ENCODE data around the gene VPS18. TPM values are rescaled to one million over a fixed set of nuclear protein-coding genes. Genes with fewer than 3 reads are reported as not detected.

Gene VPS18
- total RNA-seq, 2 donors from 2014 or later: 18.3 to 19.2 TPM

- Histone ChIP-seq H3K27me3 (no peaks in the 10 kb centered on the region), H3K9me3 (no peaks in the 10 kb centered on the region), H3K27ac (peak overlapping the region; percentile 77), H3K36me3 (no peaks in the 10 kb centered on the region), H3K4me3 (peak overlapping the region; percentile 53), H3K9ac (ENCODE audit: low read depth in 2 of 2, low read length in 2 of 2) (peak overlapping the region; percentile 85 to 87), H3K4me1 (no peaks in the 10 kb centered on the region)
- peak; percentile 81 for DNase-seq
- intact Hi-C loops (cut with DNase I): loop anchor here (5.0 kb wide), 2 partner anchors 34 to 71 kb away; no protein-coding TSS in a partner anchor
- TF ChIP-seq CTCF (IDR thresholded peaks at IDR 0.05): no peak
These were observed 47.5 kb downstream of the VPS18 start for GRCh38 chr15:40941528-40942336.

- TF ChIP-seq CTCF (IDR thresholded peaks at IDR 0.05): no peak
- H3K27ac ChIP-seq: peak overlapping the region; percentile 77
- no peaks in the 10 kb centered on the region for H3K36me3 ChIP-seq
- H3K4me3 ChIP-seq: peak overlapping the region; percentile 53
- no peaks in the 10 kb centered on the region for H3K27me3 ChIP-seq
- intact Hi-C loops (cut with DNase I): loop anchor here (5.0 kb wide), 2 partner anchors 35 to 70 kb away; no protein-coding TSS in a partner anchor
- peak overlapping the region; percentile 74 to 87 for H3K9ac ChIP-seq (ENCODE audit: low read depth in 2 of 2, low read length in 2 of 2)
- H3K4me1 ChIP-seq: no peaks in the 10 kb centered on the region
- no peaks in the 10 kb centered on the region for H3K9me3 ChIP-seq
- no peak for DNase-seq
These were observed 48.1 kb downstream of the VPS18 start for GRCh38 chr15:40942337-40942854.

- intact Hi-C loops (cut with DNase I): loop anchor here (5.0 kb wide), 2 partner anchors 36 to 69 kb away; no protein-coding TSS in a partner anchor
These were observed 48.6 kb downstream of the VPS18 start for GRCh38 chr15:40942878-40943277.

GRCh38 chr15:40943764-40944365 is 49.6 kb downstream of the VPS18 start:
- no peak for TF ChIP-seq CTCF (IDR thresholded peaks at IDR 0.05)
- Histone ChIP-seq H3K9ac (ENCODE audit: low read depth in 2 of 2, low read length in 2 of 2) (no peak overlapping the region), H3K4me1 (no peaks in the 10 kb centered on the region), H3K27me3 (no peaks in the 10 kb centered on the region), H3K27ac (no peak overlapping the region), H3K9me3 (no peaks in the 10 kb centered on the region), H3K4me3 (no peak overlapping the region), H3K36me3 (no peaks in the 10 kb centered on the region)
- intact Hi-C loops (cut with DNase I): loop anchor here (5.0 kb wide), 2 partner anchors 37 to 68 kb away; no protein-coding TSS in a partner anchor
- no peak for DNase-seq

More at GRCh38 chr15:40942878-40943277, 48.6 kb downstream of the VPS18 start:
- Histone ChIP-seq H3K27me3 (no peaks in the 10 kb centered on the region), H3K9ac (ENCODE audit: low read depth in 2 of 2, low read length in 2 of 2) (peak overlapping the region in 1 of 2 donors; percentile 74), H3K4me1 (no peaks in the 10 kb centered on the region), H3K9me3 (no peaks in the 10 kb centered on the region), H3K36me3 (no peaks in the 10 kb centered on the region), H3K4me3 (no peak overlapping the region), H3K27ac (no peak overlapping the region)
- no peak for DNase-seq
- no peak for TF ChIP-seq CTCF (IDR thresholded peaks at IDR 0.05)

- H3K36me3 ChIP-seq: no peaks in the 10 kb centered on the region
- H3K27ac ChIP-seq: no peak overlapping the region
- no peaks in the 10 kb centered on the region for H3K27me3 ChIP-seq
- TF ChIP-seq CTCF (IDR thresholded peaks at IDR 0.05): no peak
- no peaks in the 10 kb centered on the region for H3K9me3 ChIP-seq
- DNase-seq: no peak
- intact Hi-C loops (cut with DNase I): loop anchor here (5.0 kb wide), 2 partner anchors 37 to 68 kb away; no protein-coding TSS in a partner anchor
- H3K4me3 ChIP-seq: no peak overlapping the region
- no peak overlapping the region for H3K9ac ChIP-seq (ENCODE audit: low read depth in 2 of 2, low read length in 2 of 2)
- H3K4me1 ChIP-seq: no peaks in the 10 kb centered on the region
These were observed 50.5 kb downstream of the VPS18 start for GRCh38 chr15:40944510-40945296.

Data from colonic mucosa (tissue), 4 donors.